OCI-LY1 (cell line): ENCODE data around the gene EDEM1.

ENCODE experiments used
- H2AFZ ChIP-seq: fragments of 200-600 bp; sonication (generic), shearing (Covaris generic); 2 replicates; pipeline ENCODE4 v1.6.0; 2014; ENCODE audit warnings: antibody characterized with exemption, mild to moderate bottlenecking, low read length
- H3F3A ChIP-seq: fragments of 200-600 bp; sonication (generic), shearing (Covaris generic); 2 replicates; pipeline ENCODE4 v1.6.0; 2014; ENCODE audit warnings: mild to moderate bottlenecking, antibody characterized with exemption, low read length, moderate library complexity; ENCODE audit not compliant: insufficient read depth
- H3K27ac ChIP-seq: fragments of 200-600 bp; sonication (generic); 2 replicates; pipeline ENCODE4 v1.5.1; 2014; ENCODE audit warnings: low read length, mixed run types, mild to moderate bottlenecking, low read depth; ENCODE audit not compliant: poor library complexity, severe bottlenecking
- H3K27me3 ChIP-seq: fragments of 200-600 bp; sonication (generic); 2 replicates; pipeline ENCODE4 v1.6.0; 2014; ENCODE audit warnings: antibody characterized with exemption, mild to moderate bottlenecking, low read length, moderate library complexity; ENCODE audit not compliant: insufficient read depth
- H3K36me3 ChIP-seq: fragments of 200-600 bp; sonication (generic); 2 replicates; pipeline ENCODE4 v1.6.1; 2014; ENCODE audit warnings: mild to moderate bottlenecking, antibody characterized with exemption, low read length, moderate library complexity, mixed read lengths; ENCODE audit not compliant: insufficient read depth
- H3K4me1 ChIP-seq: fragments of 200-600 bp; sonication (generic); 2 replicates; pipeline ENCODE4 v1.5.1; 2014; ENCODE audit warnings: mild to moderate bottlenecking, low read length, moderate library complexity; ENCODE audit not compliant: insufficient read depth, severe bottlenecking
- H3K4me2 ChIP-seq: fragments of 200-600 bp; sonication (generic), shearing (Covaris generic); 2 replicates; pipeline ENCODE4 v1.6.1; 2014; ENCODE audit warnings: low read length
- H3K4me3 ChIP-seq: fragments of 200-600 bp; sonication (generic); 2 replicates; pipeline ENCODE4 v1.5.1; 2014; ENCODE audit warnings: low read length, low read depth, mild to moderate bottlenecking, mixed read lengths; ENCODE audit not compliant: poor library complexity, severe bottlenecking
- H3K79me2 ChIP-seq: fragments of 200-600 bp; shearing (Covaris generic); 2 replicates; pipeline ENCODE4 v1.6.1; 2016; ENCODE audit warnings: mixed run types, low read length, mixed read lengths; ENCODE audit not compliant: insufficient read depth
- H3K9ac ChIP-seq: fragments of 200-600 bp; sonication (generic), shearing (Covaris generic); 2 replicates; pipeline ENCODE4 v1.6.1; 2014; ENCODE audit warnings: mild to moderate bottlenecking, low read length, mixed read lengths
- H3K9me2 ChIP-seq: fragments of 200-600 bp; sonication (generic), shearing (Covaris generic); 2 replicates; pipeline ENCODE4 v1.6.1; 2014; ENCODE audit warnings: low read depth, mild to moderate bottlenecking, low read length, mixed read lengths
- H3K9me3 ChIP-seq: fragments of 200-600 bp; shearing (Covaris generic); 2 replicates; pipeline ENCODE4 v1.6.1; 2014; ENCODE audit warnings: low read length, mixed read lengths
- H4K20me1 ChIP-seq: fragments of 200-600 bp; sonication (generic), shearing (Covaris generic); 2 replicates; pipeline ENCODE4 v1.6.0; 2016; ENCODE audit warnings: mild to moderate bottlenecking, low read length; ENCODE audit not compliant: insufficient read depth
- EZH2 ChIP-seq: fragments of 200-600 bp; sonication (generic), shearing (Covaris generic); IDR thresholded peaks from 2 replicates; pipeline ENCODE4 v1.8.0; 2017; ENCODE audit warnings: borderline replicate concordance, mixed run types, mild to moderate bottlenecking, antibody characterized with exemption, low read length, moderate library complexity, mixed read lengths
- TF ChIP-seq, protein P1 (sequence below): fragments of 200-600 bp; sonication (generic), shearing (Covaris generic); IDR thresholded peaks from 2 replicates; pipeline ENCODE4 v1.5.1; 2017; ENCODE audit warnings: mild to moderate bottlenecking, antibody characterized with exemption, low read length, moderate library complexity, mixed read lengths

Gene EDEM1

DNA sequence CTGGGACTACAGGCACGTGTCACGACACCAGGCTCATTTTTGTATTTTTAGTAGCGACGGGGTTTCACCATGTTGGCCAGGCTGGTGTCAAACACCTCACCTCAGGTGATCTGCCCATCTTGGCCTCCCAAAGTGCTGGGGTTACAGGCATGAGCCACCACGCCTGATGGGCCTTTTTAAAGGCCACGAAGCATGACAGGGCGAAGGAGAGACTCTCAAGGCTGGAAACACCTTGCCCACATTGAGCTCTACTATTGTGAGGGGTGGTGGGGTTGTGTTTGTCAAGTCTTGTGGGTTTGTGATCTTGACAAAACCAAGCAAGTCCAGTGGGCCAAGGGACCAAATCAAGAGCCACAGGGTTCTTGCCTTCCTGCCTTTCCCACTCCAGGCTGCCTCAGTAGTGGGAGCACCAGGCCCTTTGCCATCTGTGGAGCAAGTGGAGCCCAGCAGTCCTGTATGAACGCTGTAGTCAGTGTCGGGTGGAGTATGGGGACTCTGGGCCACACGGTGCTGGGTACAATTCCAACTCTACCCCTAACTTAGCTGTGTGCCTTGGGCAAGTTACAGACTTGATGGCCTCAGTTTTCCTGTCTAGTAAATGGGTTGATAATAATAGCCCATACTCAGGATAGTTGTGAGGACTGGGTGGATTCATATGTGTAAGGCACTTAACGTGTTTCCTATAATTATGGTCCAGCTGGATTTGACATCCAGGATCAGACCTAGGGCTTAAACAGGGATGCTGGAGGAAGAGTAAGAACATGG lies 33.3 kb downstream of the EDEM1 start:
- no peak for TF ChIP-seq EZH2
- TF ChIP-seq, protein P1, sequence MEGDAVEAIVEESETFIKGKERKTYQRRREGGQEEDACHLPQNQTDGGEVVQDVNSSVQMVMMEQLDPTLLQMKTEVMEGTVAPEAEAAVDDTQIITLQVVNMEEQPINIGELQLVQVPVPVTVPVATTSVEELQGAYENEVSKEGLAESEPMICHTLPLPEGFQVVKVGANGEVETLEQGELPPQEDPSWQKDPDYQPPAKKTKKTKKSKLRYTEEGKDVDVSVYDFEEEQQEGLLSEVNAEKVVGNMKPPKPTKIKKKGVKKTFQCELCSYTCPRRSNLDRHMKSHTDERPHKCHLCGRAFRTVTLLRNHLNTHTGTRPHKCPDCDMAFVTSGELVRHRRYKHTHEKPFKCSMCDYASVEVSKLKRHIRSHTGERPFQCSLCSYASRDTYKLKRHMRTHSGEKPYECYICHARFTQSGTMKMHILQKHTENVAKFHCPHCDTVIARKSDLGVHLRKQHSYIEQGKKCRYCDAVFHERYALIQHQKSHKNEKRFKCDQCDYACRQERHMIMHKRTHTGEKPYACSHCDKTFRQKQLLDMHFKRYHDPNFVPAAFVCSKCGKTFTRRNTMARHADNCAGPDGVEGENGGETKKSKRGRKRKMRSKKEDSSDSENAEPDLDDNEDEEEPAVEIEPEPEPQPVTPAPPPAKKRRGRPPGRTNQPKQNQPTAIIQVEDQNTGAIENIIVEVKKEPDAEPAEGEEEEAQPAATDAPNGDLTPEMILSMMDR: no peak
- Histone ChIP-seq H3K27me3 (no peaks in the 10 kb centered on the region), H3K9me3 (no peaks in the 10 kb centered on the region), H3K4me1 (no peaks in the 10 kb centered on the region), H2AFZ (no peak overlapping the region), H3K27ac (no peak overlapping the region), H3F3A (no peaks in the 10 kb centered on the region), H4K20me1 (no peaks in the 10 kb centered on the region), H3K4me2 (no peak overlapping the region), H3K4me3 (no peak overlapping the region), H3K9me2 (no peaks in the 10 kb centered on the region), H3K36me3 (peaks cover 41% of the 10 kb centered on the region), H3K79me2 (no peaks in the 10 kb centered on the region), H3K9ac (no peak overlapping the region)

DNA sequence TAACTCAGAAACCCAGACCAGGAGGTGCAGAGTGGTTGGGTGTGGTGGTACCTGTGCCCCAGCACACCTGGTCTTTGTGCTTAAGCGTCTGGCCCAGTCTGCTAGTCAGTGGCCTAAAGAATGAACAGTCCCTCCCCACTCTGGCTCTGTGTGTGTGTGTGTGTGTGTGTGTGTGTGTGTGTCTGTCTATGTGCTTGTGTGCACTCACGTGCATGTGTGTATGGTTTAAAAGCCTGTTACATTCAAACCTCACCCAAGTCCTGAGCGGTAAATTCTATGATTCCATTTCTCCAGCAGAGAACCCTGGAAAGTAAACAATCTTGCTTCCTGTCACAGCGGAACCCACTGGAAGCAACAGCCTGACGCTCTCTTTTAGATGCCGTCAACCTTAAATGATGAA lies 34.2 kb downstream of the EDEM1 start:
- Histone ChIP-seq H3K9ac (no peak overlapping the region), H3K9me2 (no peaks in the 10 kb centered on the region), H3K4me3 (no peak overlapping the region), H3K79me2 (no peaks in the 10 kb centered on the region), H3K27ac (no peak overlapping the region), H3K4me1 (no peaks in the 10 kb centered on the region), H3K9me3 (no peaks in the 10 kb centered on the region), H3K36me3 (peaks cover 34% of the 10 kb centered on the region), H4K20me1 (no peaks in the 10 kb centered on the region), H3K4me2 (no peak overlapping the region), H3K27me3 (no peaks in the 10 kb centered on the region), H3F3A (no peaks in the 10 kb centered on the region), H2AFZ (no peak overlapping the region)
- TF ChIP-seq EZH2: no peak
- TF ChIP-seq, protein P1: no peak

DNA sequence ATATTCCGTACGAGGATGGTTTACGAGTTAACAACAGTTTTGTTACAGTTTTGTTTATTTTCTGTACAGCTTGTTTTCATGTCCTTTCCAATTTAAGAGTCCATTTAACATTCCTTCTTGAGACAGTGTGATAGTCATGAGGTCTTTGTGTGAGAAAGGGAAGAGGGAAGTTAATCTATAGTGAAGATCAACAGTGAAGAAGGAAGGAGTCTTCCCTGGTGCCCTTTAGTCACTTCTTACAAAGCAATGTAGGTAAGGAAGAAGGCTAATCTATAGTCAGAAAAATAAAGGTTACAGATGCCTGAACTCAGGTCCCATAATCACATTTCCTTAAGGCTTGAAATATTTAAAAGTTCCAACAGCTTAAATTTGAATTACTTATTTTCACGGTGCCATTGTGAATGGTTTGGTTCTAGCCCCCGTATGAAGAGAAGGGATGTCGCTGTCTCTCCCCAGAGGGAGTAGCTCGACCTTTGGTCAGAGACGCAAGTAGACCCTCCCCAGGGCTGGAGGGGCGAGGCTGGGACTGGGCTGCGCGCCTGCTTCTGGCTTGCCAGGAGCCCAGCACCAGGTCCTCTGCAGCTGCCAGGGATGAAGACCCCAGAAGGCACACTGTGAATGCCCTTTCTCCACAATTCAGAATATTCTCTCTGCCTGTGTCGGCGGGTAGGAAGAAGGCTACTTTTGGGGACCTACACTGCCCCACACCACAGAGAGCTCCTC lies 34.9 kb downstream of the EDEM1 start:
- Histone ChIP-seq H3F3A (no peaks in the 10 kb centered on the region), H3K9ac (no peak overlapping the region), H2AFZ (no peak overlapping the region), H3K36me3 (peaks cover 27% of the 10 kb centered on the region), H3K9me2 (no peaks in the 10 kb centered on the region), H4K20me1 (no peaks in the 10 kb centered on the region), H3K27ac (no peak overlapping the region), H3K4me2 (no peak overlapping the region), H3K79me2 (no peaks in the 10 kb centered on the region), H3K27me3 (no peaks in the 10 kb centered on the region), H3K9me3 (no peaks in the 10 kb centered on the region), H3K4me1 (no peaks in the 10 kb centered on the region), H3K4me3 (no peak overlapping the region)
- no peak for TF ChIP-seq EZH2
- TF ChIP-seq, protein P1: no peak
